Skeletal muscle satellite cell (primary cell): ENCODE results near the gene FAM187B.
A peak's percentile ranks its signal among the peaks of the same experiment; 100 is the strongest.

Source experiments
- H3K27me3 ChIP-seq: 2 replicates; pipeline ENCODE4 v1.7.0; 2013; ENCODE audit warnings: low read length; ENCODE audit not compliant: control insufficient read depth, insufficient read depth
- H3K36me3 ChIP-seq: 2 replicates; pipeline ENCODE4 v1.7.0; 2013; ENCODE audit warnings: mild to moderate bottlenecking, control low read depth, low read length; ENCODE audit not compliant: insufficient read depth
- H3K4me1 ChIP-seq: 2 replicates; pipeline ENCODE4 v1.7.0; 2013; ENCODE audit warnings: low read length; ENCODE audit not compliant: control insufficient read depth, insufficient read depth
- H3K4me2 ChIP-seq: 2 replicates; pipeline ENCODE4 v1.7.0; 2013; ENCODE audit warnings: mild to moderate bottlenecking, low read length
- H3K4me3 ChIP-seq: 2 replicates; pipeline ENCODE4 v1.7.0; 2013; ENCODE audit warnings: low read length
- H3K9ac ChIP-seq: 2 replicates; pipeline ENCODE4 v1.7.0; 2013; ENCODE audit warnings: mild to moderate bottlenecking, low read depth, low read length, moderate library complexity
- H3K9me3 ChIP-seq: replicated peaks from 2 replicates; pipeline ENCODE4 v1.7.0; 2013; ENCODE audit warnings: mild to moderate bottlenecking, control low read depth, low read length

The FAM187B gene

GRCh38 chr19:35267818-35268535 is 39.4 kb upstream of the FAM187B start:
- H3K9me3 ChIP-seq: no peaks in the 10 kb centered on the region
- H3K36me3 ChIP-seq: peaks cover 25% of the 10 kb centered on the region
- peaks cover 13% of the 10 kb centered on the region for H3K27me3 ChIP-seq
- H3K4me1 ChIP-seq: peaks cover 7% of the 10 kb centered on the region
- peak overlapping the region; percentile 93 for H3K4me3 ChIP-seq
- H3K9ac ChIP-seq: peak overlapping the region; percentile 99
- peak overlapping the region; percentile 91 for H3K4me2 ChIP-seq

- Histone ChIP-seq H3K36me3 (peaks cover 23% of the 10 kb centered on the region), H3K4me2 (peak overlapping the region; percentile 91), H3K4me1 (peaks cover 7% of the 10 kb centered on the region), H3K27me3 (peaks cover 19% of the 10 kb centered on the region), H3K9ac (peak overlapping the region; percentile 99), H3K9me3 (no peaks in the 10 kb centered on the region), H3K4me3 (peak overlapping the region; percentile 93)
Observed at GRCh38 chr19:35267353-35267817, 38.8 kb upstream of the FAM187B start.

- Histone ChIP-seq H3K36me3 (peaks cover 17% of the 10 kb centered on the region), H3K4me2 (peak overlapping the region; percentile 91), H3K9ac (peak overlapping the region; percentile 99), H3K27me3 (peaks cover 26% of the 10 kb centered on the region), H3K4me3 (peak overlapping the region; percentile 93), H3K4me1 (peaks cover 7% of the 10 kb centered on the region), H3K9me3 (no peaks in the 10 kb centered on the region)
Observed at GRCh38 chr19:35266520-35267352, 38.2 kb upstream of the FAM187B start.

GRCh38 chr19:35265900-35266519 is 37.5 kb upstream of the FAM187B start:
- peaks cover 10% of the 10 kb centered on the region for H3K36me3 ChIP-seq
- no peak overlapping the region for H3K4me3 ChIP-seq
- peaks cover 33% of the 10 kb centered on the region for H3K27me3 ChIP-seq
- peaks cover 7% of the 10 kb centered on the region for H3K4me1 ChIP-seq
- no peak overlapping the region for H3K4me2 ChIP-seq
- H3K9me3 ChIP-seq: no peaks in the 10 kb centered on the region
- no peak overlapping the region for H3K9ac ChIP-seq

- Histone ChIP-seq H3K27me3 (peaks cover 38% of the 10 kb centered on the region), H3K9me3 (no peaks in the 10 kb centered on the region), H3K4me2 (no peak overlapping the region), H3K36me3 (peaks cover 3% of the 10 kb centered on the region), H3K9ac (no peak overlapping the region), H3K4me3 (no peak overlapping the region), H3K4me1 (peaks cover 7% of the 10 kb centered on the region)
Observed at GRCh38 chr19:35265126-35265899, 36.8 kb upstream of the FAM187B start.

GRCh38 chr19:35264268-35265125 is 36.0 kb upstream of the FAM187B start:
- H3K4me1 ChIP-seq: peaks cover 4% of the 10 kb centered on the region
- H3K9me3 ChIP-seq: no peaks in the 10 kb centered on the region
- H3K4me3 ChIP-seq: no peak overlapping the region
- no peaks in the 10 kb centered on the region for H3K36me3 ChIP-seq
- no peak overlapping the region for H3K4me2 ChIP-seq
- H3K27me3 ChIP-seq: peaks cover 44% of the 10 kb centered on the region
- no peak overlapping the region for H3K9ac ChIP-seq

GRCh38 chr19:35262101-35262761 is 33.7 kb upstream of the FAM187B start:
- Histone ChIP-seq H3K4me1 (peaks cover 4% of the 10 kb centered on the region), H3K36me3 (no peaks in the 10 kb centered on the region), H3K27me3 (peaks cover 60% of the 10 kb centered on the region), H3K9me3 (no peaks in the 10 kb centered on the region), H3K4me2 (no peak overlapping the region), H3K9ac (no peak overlapping the region), H3K4me3 (no peak overlapping the region)

- no peak overlapping the region for H3K4me2 ChIP-seq
- H3K36me3 ChIP-seq: no peaks in the 10 kb centered on the region
- no peaks in the 10 kb centered on the region for H3K9me3 ChIP-seq
- peaks cover 64% of the 10 kb centered on the region for H3K27me3 ChIP-seq
- H3K9ac ChIP-seq: no peak overlapping the region
- peaks cover 4% of the 10 kb centered on the region for H3K4me1 ChIP-seq
- H3K4me3 ChIP-seq: no peak overlapping the region
Observed at GRCh38 chr19:35261356-35262100, 33.0 kb upstream of the FAM187B start.

- Histone ChIP-seq H3K4me3 (no peak overlapping the region), H3K4me2 (no peak overlapping the region), H3K4me1 (peaks cover under 1% of the 10 kb centered on the region), H3K27me3 (peaks cover 68% of the 10 kb centered on the region), H3K9ac (no peak overlapping the region), H3K9me3 (no peaks in the 10 kb centered on the region), H3K36me3 (no peaks in the 10 kb centered on the region)
Observed at GRCh38 chr19:35260694-35261304, 32.3 kb upstream of the FAM187B start.
